Neural cell (in vitro differentiated cells): ENCODE data around the gene CDX1. TPM values are rescaled to one million over a fixed set of nuclear protein-coding genes. Genes with fewer than 3 reads are reported as not detected.

Experiments used
- H2AFZ ChIP-seq: fragments of 200-600, 300-800 bp; sonication (generic), shearing (Covaris generic); 2 replicates; pipeline ENCODE4 v1.6.0; 2014; ENCODE audit warnings: low read depth, mild to moderate bottlenecking, antibody characterized with exemption, low read length, moderate library complexity
- H3F3A ChIP-seq: fragments of 200-600 bp; shearing (Covaris generic); 2 replicates; pipeline ENCODE4 v1.6.1; 2016; ENCODE audit warnings: mild to moderate bottlenecking, moderate library complexity, mixed read lengths, antibody characterized with exemption, low read length; ENCODE audit not compliant: insufficient read depth, poor library complexity, severe bottlenecking
- H3K27ac ChIP-seq: fragments of 200-600, 300-800 bp; sonication (generic), shearing (Covaris generic); 2 replicates; pipeline ENCODE4 v1.5.1; 2014; ENCODE audit warnings: mild to moderate bottlenecking, low read length, moderate library complexity
- H3K27me3 ChIP-seq: fragments of 300-800, 200-600 bp; sonication (generic), shearing (Covaris generic); 2 replicates; pipeline ENCODE4 v1.6.0; 2014; ENCODE audit warnings: mild to moderate bottlenecking, low read depth, low read length, moderate library complexity; ENCODE audit not compliant: insufficient read depth
- H3K36me3 ChIP-seq: fragments of 300-800, 200-600 bp; sonication (generic), shearing (Covaris generic); 2 replicates; pipeline ENCODE4 v1.5.1; 2014; ENCODE audit warnings: mild to moderate bottlenecking, antibody characterized with exemption, low read length, moderate library complexity; ENCODE audit not compliant: insufficient read depth
- H3K4me2 ChIP-seq: fragments of 300-800, 200-600 bp; sonication (generic), shearing (Covaris generic); 2 replicates; pipeline ENCODE4 v1.6.0; 2014; ENCODE audit warnings: mild to moderate bottlenecking, low read length
- H3K4me3 ChIP-seq: fragments of 300-800, 200-600 bp; sonication (generic), shearing (Covaris generic); 2 replicates; pipeline ENCODE4 v1.5.1; 2014; ENCODE audit warnings: mild to moderate bottlenecking, low read length, moderate library complexity
- H3K79me2 ChIP-seq: fragments of 200-600 bp; shearing (Covaris generic); replicated peaks from 2 replicates; pipeline ENCODE4 v1.6.0; 2014; ENCODE audit warnings: mild to moderate bottlenecking, low read length, moderate library complexity; ENCODE audit not compliant: insufficient read depth
- H3K9ac ChIP-seq: fragments of 300-800, 200-600 bp; sonication (generic), shearing (Covaris generic); 2 replicates; pipeline ENCODE4 v1.6.1; 2016; ENCODE audit warnings: mild to moderate bottlenecking, low read length, mixed read lengths
- H3K9me2 ChIP-seq: fragments of 200-600 bp; shearing (Covaris generic); 2 replicates; pipeline ENCODE4 v1.6.1; 2016; ENCODE audit warnings: mild to moderate bottlenecking, low read length, mixed read lengths; ENCODE audit not compliant: insufficient read depth
- H3K9me3 ChIP-seq: fragments of 200-600, 300-800 bp; sonication (generic), shearing (Covaris generic); 2 replicates; pipeline ENCODE4 v1.6.1; 2016; ENCODE audit warnings: mild to moderate bottlenecking, mixed run types, low read length, moderate library complexity, mixed read lengths
- H4K20me1 ChIP-seq: fragments of 200-600 bp; shearing (Covaris generic); 2 replicates; pipeline ENCODE4 v1.6.1; 2016; ENCODE audit warnings: mild to moderate bottlenecking, mixed run types; ENCODE audit not compliant: insufficient read depth
- CTCF ChIP-seq: fragments of 450-650 bp; IDR thresholded peaks from 2 replicates; pipeline ENCODE4 v1.5.1; 2014; ENCODE audit warnings: antibody characterized with exemption, mild to moderate bottlenecking, moderate library complexity; ENCODE audit not compliant: poor library complexity, severe bottlenecking
- EP300 ChIP-seq: fragments of 450-650 bp; conservative IDR thresholded peaks from 2 replicates; pipeline ENCODE4 v1.6.1; 2014; ENCODE audit warnings: antibody characterized with exemption, mild to moderate bottlenecking, moderate library complexity; ENCODE audit not compliant: poor library complexity, severe bottlenecking
- EZH2 ChIP-seq: fragments of 200-600, 300-800 bp; shearing (Covaris generic), sonication (generic); IDR thresholded peaks from 2 replicates; pipeline ENCODE4 v1.6.1; 2014; ENCODE audit warnings: antibody characterized with exemption, low read length, borderline replicate concordance, mild to moderate bottlenecking; ENCODE audit not compliant: insufficient read depth, poor library complexity, severe bottlenecking
- MXI1 ChIP-seq: fragments of 450-650 bp; conservative IDR thresholded peaks from 2 replicates; pipeline ENCODE4 v1.6.1; 2014; ENCODE audit warnings: antibody characterized with exemption, mild to moderate bottlenecking; ENCODE audit not compliant: poor library complexity, severe bottlenecking
- POLR2AphosphoS5 ChIP-seq: IDR thresholded peaks from 2 replicates; pipeline ENCODE4 v1.6.1; 2012
- RAD21 ChIP-seq: fragments of 450-650 bp; conservative IDR thresholded peaks from 2 replicates; pipeline ENCODE4 v1.6.1; 2014; ENCODE audit warnings: antibody characterized with exemption, mild to moderate bottlenecking, moderate library complexity
- REST ChIP-seq: IDR thresholded peaks from 2 replicates; pipeline ENCODE4 v1.6.1; 2012; ENCODE audit warnings: borderline replicate concordance
- SMC3 ChIP-seq: fragments of 450-650 bp; conservative IDR thresholded peaks from 2 replicates; pipeline ENCODE4 v1.6.1; 2014; ENCODE audit warnings: antibody characterized with exemption, mild to moderate bottlenecking, moderate library complexity; ENCODE audit not compliant: poor library complexity
- TAF1 ChIP-seq: IDR thresholded peaks from 2 replicates; pipeline ENCODE4 v1.6.1; 2012; ENCODE audit warnings: low read depth
- polyA plus RNA-seq: library from polyadenylated mRNA; depleted of rRNA; stranded (reverse); fragments of >200 nt; gene quantifications from 2 replicates; pipeline ENCODE4 v1.2.3, GENCODE V29; 2014

CDX1 gene
- polyA plus RNA-seq, 1 donor from 2014 or later, result not detected

- Histone ChIP-seq H3K9me2 (no peaks in the 10 kb centered on the region), H3K4me2 (no peak overlapping the region), H3K9ac (no peak overlapping the region), H3F3A (no peaks in the 10 kb centered on the region), H3K36me3 (no peaks in the 10 kb centered on the region), H3K4me3 (no peak overlapping the region), H3K27ac (no peak overlapping the region), H3K27me3 (no peaks in the 10 kb centered on the region), H4K20me1 (no peaks in the 10 kb centered on the region), H3K79me2 (no peaks in the 10 kb centered on the region), H3K9me3 (no peaks in the 10 kb centered on the region), H2AFZ (no peak overlapping the region)
- no peak for TF ChIP-seq CTCF
- TF ChIP-seq POLR2AphosphoS5, result no peak
- no peak for TF ChIP-seq EP300
- TF ChIP-seq REST, result no peak
- TF ChIP-seq SMC3, result no peak
- no peak for TF ChIP-seq TAF1
- no peak for TF ChIP-seq MXI1
- TF ChIP-seq EZH2, result no peak
Measured at GRCh38 chr5:150144246-150144801, 22.3 kb upstream of the CDX1 start.

- no peaks in the 10 kb centered on the region for H3K9me2 ChIP-seq
- H3F3A ChIP-seq, result no peaks in the 10 kb centered on the region
- H3K79me2 ChIP-seq, result no peaks in the 10 kb centered on the region
- H4K20me1 ChIP-seq, result no peaks in the 10 kb centered on the region
- H2AFZ ChIP-seq, result no peak overlapping the region
- no peak overlapping the region for H3K9ac ChIP-seq
- no peaks in the 10 kb centered on the region for H3K9me3 ChIP-seq
- H3K4me2 ChIP-seq, result no peak overlapping the region
- no peaks in the 10 kb centered on the region for H3K36me3 ChIP-seq
- no peak for TF ChIP-seq SMC3
- no peak overlapping the region for H3K27ac ChIP-seq
- H3K4me3 ChIP-seq, result no peak overlapping the region
- no peaks in the 10 kb centered on the region for H3K27me3 ChIP-seq
Measured at GRCh38 chr5:150144879-150145278, 21.7 kb upstream of the CDX1 start.

- no peaks in the 10 kb centered on the region for H3K9me2 ChIP-seq
- no peak for TF ChIP-seq TAF1
- no peak for TF ChIP-seq MXI1
- no peak for TF ChIP-seq RAD21
- no peak for TF ChIP-seq POLR2AphosphoS5
- TF ChIP-seq CTCF, result no peak
- no peak for TF ChIP-seq EZH2
- no peak for TF ChIP-seq REST
- TF ChIP-seq SMC3, result no peak
- TF ChIP-seq EP300, result no peak
- no peaks in the 10 kb centered on the region for H3K79me2 ChIP-seq
- no peak overlapping the region for H3K27ac ChIP-seq
- H3K36me3 ChIP-seq, result no peaks in the 10 kb centered on the region
- H4K20me1 ChIP-seq, result no peaks in the 10 kb centered on the region
- no peak overlapping the region for H3K4me3 ChIP-seq
- no peaks in the 10 kb centered on the region for H3F3A ChIP-seq
- H3K4me2 ChIP-seq, result no peak overlapping the region
- H2AFZ ChIP-seq, result no peak overlapping the region
- H3K9ac ChIP-seq, result no peak overlapping the region
- H3K27me3 ChIP-seq, result no peaks in the 10 kb centered on the region
- H3K9me3 ChIP-seq, result no peaks in the 10 kb centered on the region
Measured at GRCh38 chr5:150146235-150146634, 20.3 kb upstream of the CDX1 start.
